HUES48 (cell line): Measurements from ENCODE around the gene DCDC1.

Source experiments
- H3K27ac ChIP-seq: one replicate; pipeline ENCODE4 v1.7.0; 2013; ENCODE audit warnings: low read depth, low read length, inconsistent platforms
- H3K27me3 ChIP-seq: 2 replicates; pipeline ENCODE4 v1.6.1; 2013; ENCODE audit warnings: mild to moderate bottlenecking, low read length; ENCODE audit not compliant: control insufficient read depth, insufficient read depth
- H3K36me3 ChIP-seq: 2 replicates; pipeline ENCODE4 v1.6.1; 2013; ENCODE audit warnings: low read length; ENCODE audit not compliant: control insufficient read depth, insufficient read depth
- H3K4me1 ChIP-seq: 2 replicates; pipeline ENCODE4 v1.6.1; 2013; ENCODE audit warnings: mild to moderate bottlenecking, low read length; ENCODE audit not compliant: control insufficient read depth, insufficient read depth
- H3K4me3 ChIP-seq: 2 replicates; pipeline ENCODE4 v1.5.1; 2013; ENCODE audit warnings: mild to moderate bottlenecking, low read depth, low read length
- H3K9ac ChIP-seq: 2 replicates; pipeline ENCODE4 v1.6.1; 2013; ENCODE audit warnings: mild to moderate bottlenecking, low read depth, low read length, moderate library complexity
- H3K9me3 ChIP-seq: 2 replicates; pipeline ENCODE4 v1.6.1; 2013; ENCODE audit warnings: low read length; ENCODE audit not compliant: control insufficient read depth, insufficient read depth

DCDC1 gene

DNA sequence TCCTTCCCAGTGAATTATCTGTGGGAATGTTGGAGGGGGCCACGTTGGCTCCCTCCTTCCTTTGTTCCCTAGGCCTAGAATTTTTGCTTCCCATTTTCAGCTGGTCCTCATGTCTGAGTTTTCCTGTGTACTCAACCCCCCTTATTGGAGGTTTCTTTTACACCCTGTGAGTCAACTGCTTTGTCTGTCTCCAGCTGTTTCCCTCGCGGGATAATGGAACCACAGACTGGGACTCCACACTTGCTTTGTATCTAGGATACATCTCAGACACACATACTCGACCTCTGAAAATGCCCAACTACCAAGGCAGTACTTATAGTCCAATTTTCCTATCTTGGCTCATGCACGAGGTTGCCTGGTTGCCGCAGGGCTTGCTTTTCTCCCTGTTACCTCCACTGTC is 430.7 kb downstream of the DCDC1 start:
- H3K9ac ChIP-seq = no peak overlapping the region
- no peak overlapping the region for H3K27ac ChIP-seq
- no peaks in the 10 kb centered on the region for H3K4me1 ChIP-seq
- H3K27me3 ChIP-seq = no peaks in the 10 kb centered on the region
- H3K4me3 ChIP-seq = no peak overlapping the region
- 0 out of 2 replicates have a peak, but pooled peaks cover 5% of the 10 kb centered on the region for H3K9me3 ChIP-seq
- no peaks in the 10 kb centered on the region for H3K36me3 ChIP-seq

DNA sequence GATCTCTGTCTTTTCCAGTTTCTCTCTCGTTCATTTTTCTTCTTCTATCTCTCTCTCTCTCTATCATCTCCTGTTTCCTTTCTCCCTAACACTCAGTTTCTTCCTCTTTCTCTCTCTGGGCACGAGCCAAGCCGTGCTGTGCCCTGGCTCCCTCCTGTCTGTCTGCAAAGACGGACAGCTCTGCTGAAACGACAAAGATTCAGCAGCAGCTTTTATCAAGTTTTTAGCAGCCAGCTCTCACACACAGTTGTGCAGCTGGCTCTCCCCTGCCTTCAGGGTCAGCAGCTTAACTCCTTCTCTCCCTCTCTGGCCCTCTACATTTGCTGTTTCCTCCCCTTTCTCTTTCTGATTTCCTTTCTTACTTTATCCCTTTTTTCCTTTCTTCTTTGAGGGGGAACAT is 431.4 kb downstream of the DCDC1 start:
- Histone ChIP-seq H3K4me1 (no peaks in the 10 kb centered on the region), H3K4me3 (no peak overlapping the region), H3K36me3 (no peaks in the 10 kb centered on the region), H3K9ac (no peak overlapping the region), H3K27ac (no peak overlapping the region), H3K9me3 (0 out of 2 replicates have a peak, but pooled peaks cover 5% of the 10 kb centered on the region), H3K27me3 (no peaks in the 10 kb centered on the region)

DNA sequence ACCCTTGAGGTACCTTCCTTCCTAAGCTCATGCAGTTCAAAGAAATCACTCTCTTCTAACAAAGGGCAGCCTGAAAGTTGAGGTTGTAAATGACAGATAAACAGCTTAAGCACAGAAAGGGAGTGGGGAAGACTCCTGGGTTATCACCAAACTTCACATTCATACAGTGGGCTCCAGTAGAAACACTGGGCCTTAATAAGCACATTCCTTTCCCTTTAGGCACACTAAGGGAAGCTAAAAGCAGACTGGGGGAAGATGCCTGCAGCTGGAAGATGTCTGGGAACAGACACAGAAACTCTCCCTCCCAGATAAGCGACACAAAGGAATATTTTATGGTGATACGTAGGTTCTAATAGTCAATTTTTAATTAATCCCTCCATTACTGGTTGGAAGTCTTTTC is 433.0 kb downstream of the DCDC1 start:
- no peak overlapping the region for H3K9ac ChIP-seq
- 0 out of 2 replicates have a peak, but pooled peaks cover 5% of the 10 kb centered on the region for H3K9me3 ChIP-seq
- no peaks in the 10 kb centered on the region for H3K27me3 ChIP-seq
- no peaks in the 10 kb centered on the region for H3K36me3 ChIP-seq
- H3K27ac ChIP-seq = no peak overlapping the region
- H3K4me3 ChIP-seq = no peak overlapping the region
- H3K4me1 ChIP-seq = no peaks in the 10 kb centered on the region

DNA sequence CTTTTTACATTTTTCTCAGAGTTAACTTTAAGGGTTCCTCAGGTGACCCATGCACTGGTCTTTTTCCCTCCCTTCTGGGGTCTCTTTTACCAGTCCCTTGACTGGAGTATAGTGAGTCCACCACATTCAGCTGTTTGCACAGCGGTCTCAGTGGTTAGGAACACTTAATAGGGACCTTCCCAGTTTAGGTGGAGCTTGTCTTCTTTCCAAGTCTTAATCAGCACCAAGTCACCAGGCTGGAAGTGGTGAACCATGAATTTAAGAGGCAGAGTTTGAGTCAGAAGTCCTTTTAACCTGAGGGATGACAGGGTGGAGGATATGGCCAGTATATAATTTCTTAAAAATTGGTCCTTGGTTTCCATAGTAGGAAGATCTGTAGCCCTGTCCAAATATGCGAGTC is 433.7 kb downstream of the DCDC1 start:
- H3K36me3 ChIP-seq = no peaks in the 10 kb centered on the region
- no peak overlapping the region for H3K4me3 ChIP-seq
- no peak overlapping the region for H3K9ac ChIP-seq
- no peak overlapping the region for H3K27ac ChIP-seq
- H3K9me3 ChIP-seq = 0 out of 2 replicates have a peak, but pooled peaks cover 5% of the 10 kb centered on the region
- no peaks in the 10 kb centered on the region for H3K27me3 ChIP-seq
- no peaks in the 10 kb centered on the region for H3K4me1 ChIP-seq

DNA sequence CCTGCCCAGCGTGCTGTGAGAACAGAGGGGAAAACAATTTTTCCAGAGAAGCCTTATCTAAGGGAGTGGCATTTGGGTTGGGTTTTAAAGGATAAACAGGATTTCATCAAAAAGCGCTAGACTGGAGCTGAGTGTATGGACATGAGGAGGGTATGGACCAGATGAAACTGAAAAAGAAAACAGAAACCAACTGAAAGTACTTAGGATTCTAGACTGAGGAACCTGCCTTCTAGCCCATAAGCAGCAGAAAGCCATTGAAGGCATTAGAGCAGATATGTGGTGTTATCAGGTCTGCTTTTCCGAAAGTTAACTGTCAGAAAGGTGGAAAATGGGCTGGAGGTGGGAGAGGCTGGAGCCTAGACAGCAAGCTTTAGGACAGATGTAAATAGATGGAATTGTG is 443.4 kb downstream of the DCDC1 start:
- no peaks in the 10 kb centered on the region for H3K9me3 ChIP-seq
- no peak overlapping the region for H3K4me3 ChIP-seq
- H3K36me3 ChIP-seq = no peaks in the 10 kb centered on the region
- no peak overlapping the region for H3K9ac ChIP-seq
- no peak overlapping the region for H3K27ac ChIP-seq
- H3K4me1 ChIP-seq = no peaks in the 10 kb centered on the region
- no peaks in the 10 kb centered on the region for H3K27me3 ChIP-seq

DNA sequence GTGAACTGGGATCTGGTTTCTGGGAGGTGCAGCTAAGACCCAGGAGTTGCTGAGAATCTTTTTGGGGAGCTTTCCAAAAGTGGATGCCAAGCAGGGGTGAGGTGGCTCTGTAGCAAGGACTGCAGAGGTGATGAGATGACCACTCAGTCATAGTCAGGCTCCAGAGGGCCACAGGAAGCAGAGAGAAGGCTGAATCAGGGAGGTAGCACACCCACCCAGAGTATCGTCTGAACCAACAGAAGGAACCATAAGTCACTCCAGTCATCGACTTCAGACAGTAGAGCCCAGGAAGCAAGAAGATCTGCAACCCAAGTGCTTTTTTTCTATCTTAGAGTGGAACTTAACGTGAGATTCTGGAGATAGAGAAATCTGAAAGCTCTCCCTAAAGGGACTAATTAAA is 447.7 kb downstream of the DCDC1 start:
- Histone ChIP-seq H3K9ac (no peak overlapping the region), H3K27me3 (no peaks in the 10 kb centered on the region), H3K27ac (no peak overlapping the region), H3K9me3 (no peaks in the 10 kb centered on the region), H3K36me3 (no peaks in the 10 kb centered on the region), H3K4me1 (peaks cover 2% of the 10 kb centered on the region), H3K4me3 (no peak overlapping the region)

DNA sequence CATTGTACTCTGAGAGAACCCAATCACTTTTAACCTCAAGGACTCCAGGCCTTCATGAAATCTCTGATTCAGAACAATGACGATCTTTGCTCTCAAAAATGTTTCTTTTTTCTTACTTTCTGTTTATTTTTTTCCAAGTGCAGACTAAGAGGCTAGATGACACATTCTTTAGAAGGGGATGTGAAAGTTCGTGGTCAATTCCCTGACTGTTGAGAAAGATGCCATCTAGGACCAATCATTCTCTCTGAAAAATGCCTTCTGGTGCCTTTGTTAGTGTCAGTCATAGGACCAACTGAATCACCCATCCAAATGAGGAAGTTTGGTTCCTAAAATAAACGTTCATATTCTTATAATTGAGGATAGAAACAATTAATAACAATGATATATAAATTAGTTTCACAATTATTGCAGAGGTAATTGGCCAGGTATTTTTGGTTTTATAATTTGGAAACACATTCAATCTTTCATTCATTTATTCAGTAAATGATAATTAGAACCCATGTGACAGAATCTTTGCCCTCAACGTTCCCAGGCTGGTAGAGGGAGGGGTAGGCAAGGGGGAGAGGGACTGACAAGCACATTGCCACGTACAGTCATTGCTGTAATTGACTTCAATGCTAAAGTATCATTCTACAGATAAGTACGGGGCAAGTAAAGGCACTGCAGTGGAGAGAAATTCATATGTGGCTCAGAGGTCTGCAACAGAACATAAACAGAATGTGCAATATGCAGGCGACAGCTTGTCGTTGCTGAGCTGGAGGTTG is 450.0 kb downstream of the DCDC1 start:
- peaks cover 2% of the 10 kb centered on the region for H3K4me1 ChIP-seq
- H3K4me3 ChIP-seq = no peak overlapping the region
- no peak overlapping the region for H3K9ac ChIP-seq
- H3K36me3 ChIP-seq = no peaks in the 10 kb centered on the region
- no peaks in the 10 kb centered on the region for H3K9me3 ChIP-seq
- H3K27me3 ChIP-seq = no peaks in the 10 kb centered on the region
- no peak overlapping the region for H3K27ac ChIP-seq

DNA sequence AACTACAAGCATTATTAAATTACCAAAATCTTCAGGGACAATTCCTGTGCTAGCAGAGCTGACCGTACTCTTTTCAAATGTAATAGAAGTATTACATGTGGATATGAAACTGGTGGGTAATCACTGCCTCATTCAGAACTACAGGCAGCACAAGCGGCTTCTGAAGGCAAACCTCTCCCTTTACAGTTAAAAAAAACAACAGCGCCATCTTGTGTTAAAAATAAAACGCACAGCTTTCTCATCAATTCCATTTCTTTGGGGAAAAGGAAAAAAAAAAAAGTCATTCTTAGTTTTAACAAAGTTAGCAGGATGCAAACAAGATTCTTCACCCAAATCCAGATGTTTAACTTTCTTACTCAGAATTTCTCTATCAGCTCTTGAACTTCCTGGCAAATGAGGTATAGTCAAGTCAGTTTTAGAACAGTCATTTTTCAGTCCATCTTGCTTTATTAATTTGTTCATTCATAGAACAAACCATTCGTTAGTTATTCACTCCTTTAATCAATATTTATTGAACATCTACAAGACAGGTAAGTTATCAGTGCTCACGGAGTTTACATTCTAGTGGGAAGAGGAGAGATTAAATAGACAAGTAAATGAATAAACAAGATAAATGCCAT is 451.6 kb downstream of the DCDC1 start:
- H3K9ac ChIP-seq = no peak overlapping the region
- H3K4me1 ChIP-seq = peaks cover 2% of the 10 kb centered on the region
- H3K27ac ChIP-seq = no peak overlapping the region
- H3K9me3 ChIP-seq = no peaks in the 10 kb centered on the region
- no peak overlapping the region for H3K4me3 ChIP-seq
- H3K36me3 ChIP-seq = no peaks in the 10 kb centered on the region
- no peaks in the 10 kb centered on the region for H3K27me3 ChIP-seq

DNA sequence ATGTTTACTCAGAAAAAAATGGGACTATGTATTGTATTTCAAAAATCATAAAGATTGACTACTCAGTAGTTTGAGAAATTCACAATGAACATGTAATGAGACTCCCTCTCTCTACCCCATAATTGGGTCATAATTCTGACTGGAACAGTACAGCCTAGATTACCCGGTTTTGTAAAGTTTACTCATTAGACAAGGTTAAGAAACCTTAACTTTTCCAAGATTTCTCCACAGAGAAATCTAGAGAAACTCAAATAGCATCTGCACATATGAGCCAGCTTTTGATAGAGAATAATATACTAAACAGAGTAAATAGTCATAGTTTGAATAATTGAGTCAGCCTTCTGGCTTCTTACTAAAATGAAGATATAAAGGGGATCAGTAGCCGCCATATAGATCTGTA is 452.3 kb downstream of the DCDC1 start:
- Histone ChIP-seq H3K9ac (no peak overlapping the region), H3K4me1 (peaks cover 2% of the 10 kb centered on the region), H3K36me3 (no peaks in the 10 kb centered on the region), H3K9me3 (no peaks in the 10 kb centered on the region), H3K27ac (no peak overlapping the region), H3K27me3 (no peaks in the 10 kb centered on the region), H3K4me3 (no peak overlapping the region)

DNA sequence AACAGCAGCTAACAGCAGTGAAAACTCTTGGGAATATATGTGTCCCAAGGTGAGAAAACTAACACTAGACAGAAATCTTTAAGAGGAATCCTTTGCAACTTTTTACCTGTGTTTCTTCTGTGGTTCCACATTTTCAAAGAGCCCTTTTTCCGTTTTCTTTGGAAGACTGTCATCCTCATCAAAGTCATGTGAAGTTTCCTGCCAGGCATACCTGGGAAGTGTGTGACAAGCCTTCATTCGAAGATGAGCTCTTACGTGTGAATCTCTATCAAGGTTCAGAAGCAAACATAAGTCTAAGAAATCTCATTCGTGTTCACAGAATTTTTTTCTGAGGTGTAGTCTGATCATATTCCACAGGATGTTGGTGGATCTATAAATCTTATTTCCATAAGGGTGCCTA is 452.8 kb downstream of the DCDC1 start:
- Histone ChIP-seq H3K27ac (no peak overlapping the region), H3K4me3 (no peak overlapping the region), H3K36me3 (no peaks in the 10 kb centered on the region), H3K9ac (no peak overlapping the region), H3K4me1 (peaks cover 2% of the 10 kb centered on the region), H3K27me3 (no peaks in the 10 kb centered on the region), H3K9me3 (no peaks in the 10 kb centered on the region)

DNA sequence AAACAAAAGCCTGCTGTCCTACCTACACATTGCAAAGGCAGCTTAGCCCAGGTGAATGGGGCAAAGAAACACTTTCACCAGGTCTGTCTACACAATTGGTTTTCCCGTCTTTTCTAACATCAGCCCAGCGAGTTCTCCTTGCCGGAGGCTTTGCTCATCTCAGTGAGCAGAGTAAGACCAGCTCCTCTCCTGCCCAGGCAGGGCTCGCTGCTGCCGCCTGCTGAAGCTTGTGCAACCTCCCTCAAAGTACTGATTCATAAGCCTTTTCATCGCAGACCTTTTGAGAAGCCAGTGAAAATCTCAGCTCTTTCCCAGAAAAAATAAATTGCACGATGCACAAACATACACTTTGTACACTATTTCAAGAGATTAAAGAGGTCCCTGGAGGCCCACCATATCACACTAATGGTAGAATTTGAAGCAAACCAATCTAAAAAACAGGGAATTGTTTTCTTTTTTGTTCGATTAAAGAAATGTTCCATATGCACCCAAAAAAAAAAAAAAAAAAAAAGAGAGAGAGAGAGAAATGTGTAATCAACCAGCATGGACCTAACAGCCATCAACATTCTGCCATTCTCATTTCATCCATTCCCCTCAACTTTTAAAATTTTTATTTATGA is 455.3 kb downstream of the DCDC1 start:
- H3K4me3 ChIP-seq = no peak overlapping the region
- H3K9ac ChIP-seq = no peak overlapping the region
- no peaks in the 10 kb centered on the region; the same call in none of the 2 replicates for H3K4me1 ChIP-seq
- H3K9me3 ChIP-seq = no peaks in the 10 kb centered on the region
- H3K27me3 ChIP-seq = no peaks in the 10 kb centered on the region
- H3K27ac ChIP-seq = no peak overlapping the region
- no peaks in the 10 kb centered on the region for H3K36me3 ChIP-seq
